ENCODE data around the gene GARNL3. TPM values are rescaled to one million over a fixed set of nuclear protein-coding genes. Genes with fewer than 3 reads are reported as not detected.
A peak's percentile ranks its signal among the peaks of the same experiment; 100 is the strongest.

The GARNL3 gene
- total RNA-seq, 2 experiments from 2014 or later = 1.6 to 2.0 TPM

DNA sequence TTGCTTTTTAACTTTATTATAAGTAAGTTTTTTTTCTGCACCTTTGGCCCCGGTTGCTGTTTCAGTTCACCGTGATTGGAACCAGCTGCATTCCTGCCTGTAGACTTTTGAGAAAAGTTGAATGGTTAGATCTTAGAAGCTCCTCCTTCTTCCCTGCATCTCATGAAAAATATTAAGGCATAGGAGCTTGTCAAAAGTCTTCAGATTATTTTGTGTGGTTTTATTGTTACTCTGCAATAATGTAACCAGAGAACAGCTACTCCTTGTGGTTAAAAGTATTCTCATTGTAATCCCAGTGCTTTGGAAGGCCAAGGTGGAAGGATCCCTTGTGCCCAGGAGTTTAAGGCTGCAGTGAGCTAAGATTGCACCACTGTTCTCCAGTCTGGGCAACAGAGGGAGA lies 129.1 kb downstream of the GARNL3 start:
- Mint-ChIP-seq H3K27me3 (peaks cover 70% of the 10 kb centered on the region), H3K36me3 (ENCODE audit: low read depth) (no peaks in the 10 kb centered on the region), H3K4me1 (peaks cover 29% of the 10 kb centered on the region), H3K4me3 (no peak overlapping the region), H3K9me3 (no peaks in the 10 kb centered on the region), H3K27ac (no peak overlapping the region)
- POLR2A ChIA-PET = no interaction called here
- no peak for DNase-seq
- CTCF ChIA-PET = interaction anchor here (1.1 to 1.5 kb wide), 2 partner anchors 24 to 31 kb away, joined by 3 to 4 read pairs; partner anchors contain the start of gene ZNF79

GRCh38 chr9:127395497-127396252 lies 131.1 kb downstream of the GARNL3 start:
- H3K27me3 Mint-ChIP-seq = peaks cover 71% of the 10 kb centered on the region

GRCh38 chr9:127396253-127396807 lies 131.8 kb downstream of the GARNL3 start:
- POLR2A ChIA-PET = no interaction called here
- Mint-ChIP-seq H3K4me3 (peak overlapping the region; percentile 56), H3K36me3 (ENCODE audit: low read depth) (no peaks in the 10 kb centered on the region), H3K9me3 (no peaks in the 10 kb centered on the region), H3K4me1 (peaks cover 14% of the 10 kb centered on the region), H3K27ac (no peak overlapping the region), H3K27me3 (peaks cover 71% of the 10 kb centered on the region)
- CTCF ChIA-PET = interaction anchor here (0.9 to 1.4 kb wide), 7 partner anchors 8 to 339 kb away, joined by 3 to 7 read pairs (median 4); partner anchors contain the start of genes TOR2A and ZNF79
- no peak for DNase-seq

More at GRCh38 chr9:127395497-127396252, 131.1 kb downstream of the GARNL3 start:
- no peaks in the 10 kb centered on the region for H3K36me3 Mint-ChIP-seq (ENCODE audit: low read depth)
- H3K9me3 Mint-ChIP-seq = no peaks in the 10 kb centered on the region
- ChIA-PET POLR2A (no interaction called here), CTCF (interaction anchor here (1.3 kb wide), 1 partner anchor 28 kb away, joined by 5 read pairs; the partner anchor contains the start of gene ZNF79)
- no peak for DNase-seq
- no peak overlapping the region for H3K27ac Mint-ChIP-seq
- peaks cover 14% of the 10 kb centered on the region for H3K4me1 Mint-ChIP-seq
- H3K4me3 Mint-ChIP-seq = peak overlapping the region; percentile 56

- CTCF ChIA-PET = interaction anchor here (0.7 to 1.4 kb wide), 8 partner anchors 9 to 338 kb away, joined by 3 to 7 read pairs (median 4); partner anchors contain the start of genes TOR2A and ZNF79
- Mint-ChIP-seq H3K27me3 (peaks cover 70% of the 10 kb centered on the region), H3K4me3 (peak within 1 kb of the TSS; percentile 68), H3K4me1 (peaks cover 14% of the 10 kb centered on the region), H3K36me3 (ENCODE audit: low read depth) (no peaks in the 10 kb centered on the region), H3K9me3 (no peaks in the 10 kb centered on the region), H3K27ac (no peak within 1 kb of the TSS)
- DNase-seq = peak; percentile 92
- POLR2A ChIA-PET = no interaction called here
These were observed 132.5 kb downstream of the GARNL3 start, which contains the start of gene SLC2A8 for GRCh38 chr9:127396808-127397645. TSS of gene SLC2A8 (plus strand) at chr9:127397169. CDS start at chr9:127397231, 62 bp downstream.

GRCh38 chr9:127397646-127398274 lies 133.2 kb downstream of the GARNL3 start:
- Mint-ChIP-seq H3K9me3 (no peaks in the 10 kb centered on the region), H3K36me3 (ENCODE audit: low read depth) (no peaks in the 10 kb centered on the region), H3K27me3 (peaks cover 65% of the 10 kb centered on the region), H3K4me3 (peak overlapping the region; percentile 68), H3K27ac (no peak overlapping the region), H3K4me1 (peaks cover 14% of the 10 kb centered on the region)
- DNase-seq = no peak
- ChIA-PET CTCF (interaction anchor here (0.6 to 1.5 kb wide), 8 partner anchors 9 to 173 kb away, joined by 3 to 7 read pairs (median 4); no protein-coding TSS in a partner anchor), POLR2A (no interaction called here)

GRCh38 chr9:127398275-127398647 lies 133.7 kb downstream of the GARNL3 start:
- H3K9me3 Mint-ChIP-seq = no peaks in the 10 kb centered on the region
- peaks cover 60% of the 10 kb centered on the region for H3K27me3 Mint-ChIP-seq
- POLR2A ChIA-PET = no interaction called here
- CTCF ChIA-PET = interaction anchor here (0.5 to 1.5 kb wide), 6 partner anchors 9 to 49 kb away, joined by 3 to 4 read pairs (median 3); no protein-coding TSS in a partner anchor
- peaks cover 14% of the 10 kb centered on the region for H3K4me1 Mint-ChIP-seq
- H3K4me3 Mint-ChIP-seq = peak overlapping the region; percentile 68
- H3K27ac Mint-ChIP-seq = peak overlapping the region; percentile 33
- no peaks in the 10 kb centered on the region for H3K36me3 Mint-ChIP-seq (ENCODE audit: low read depth)
- no peak for DNase-seq

GRCh38 chr9:127398715-127399400 lies 134.3 kb downstream of the GARNL3 start:
- Mint-ChIP-seq H3K27me3 (peaks cover 56% of the 10 kb centered on the region), H3K4me1 (peaks cover 14% of the 10 kb centered on the region), H3K36me3 (ENCODE audit: low read depth) (no peaks in the 10 kb centered on the region), H3K27ac (no peak overlapping the region), H3K9me3 (no peaks in the 10 kb centered on the region), H3K4me3 (peak overlapping the region; percentile 68)
- ChIA-PET CTCF (interaction anchor here (0.5 to 1.5 kb wide), 5 partner anchors 8 to 48 kb away, joined by 3 to 4 read pairs (median 3); no protein-coding TSS in a partner anchor), POLR2A (no interaction called here)
- DNase-seq = no peak

DNA sequence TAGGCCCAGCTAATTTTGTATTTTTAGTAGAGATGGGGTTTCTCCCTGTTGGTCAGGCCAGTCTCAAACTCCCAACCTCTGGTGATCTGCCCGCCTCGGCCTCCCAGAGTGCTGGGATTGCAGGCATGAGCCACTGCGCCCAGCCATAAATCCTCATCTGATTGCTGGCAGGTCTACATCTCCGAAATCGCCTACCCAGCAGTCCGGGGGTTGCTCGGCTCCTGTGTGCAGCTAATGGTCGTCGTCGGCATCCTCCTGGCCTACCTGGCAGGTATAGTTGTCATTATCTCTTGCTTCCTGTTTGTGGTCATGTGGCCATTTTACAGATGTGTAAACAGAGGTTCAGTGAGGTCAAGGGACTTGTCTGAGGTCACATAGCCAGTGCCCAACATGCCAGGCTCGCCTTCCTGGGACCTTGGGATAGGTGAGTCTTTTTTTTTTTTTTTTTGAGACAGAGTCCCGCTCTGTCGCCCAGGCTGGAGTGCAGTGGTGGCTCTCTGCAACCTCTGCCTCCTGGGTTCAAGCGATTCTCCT lies 135.2 kb downstream of the GARNL3 start:
- peaks cover 47% of the 10 kb centered on the region for H3K27me3 Mint-ChIP-seq
- no peak overlapping the region for H3K4me3 Mint-ChIP-seq
- POLR2A ChIA-PET = no interaction called here

DNA sequence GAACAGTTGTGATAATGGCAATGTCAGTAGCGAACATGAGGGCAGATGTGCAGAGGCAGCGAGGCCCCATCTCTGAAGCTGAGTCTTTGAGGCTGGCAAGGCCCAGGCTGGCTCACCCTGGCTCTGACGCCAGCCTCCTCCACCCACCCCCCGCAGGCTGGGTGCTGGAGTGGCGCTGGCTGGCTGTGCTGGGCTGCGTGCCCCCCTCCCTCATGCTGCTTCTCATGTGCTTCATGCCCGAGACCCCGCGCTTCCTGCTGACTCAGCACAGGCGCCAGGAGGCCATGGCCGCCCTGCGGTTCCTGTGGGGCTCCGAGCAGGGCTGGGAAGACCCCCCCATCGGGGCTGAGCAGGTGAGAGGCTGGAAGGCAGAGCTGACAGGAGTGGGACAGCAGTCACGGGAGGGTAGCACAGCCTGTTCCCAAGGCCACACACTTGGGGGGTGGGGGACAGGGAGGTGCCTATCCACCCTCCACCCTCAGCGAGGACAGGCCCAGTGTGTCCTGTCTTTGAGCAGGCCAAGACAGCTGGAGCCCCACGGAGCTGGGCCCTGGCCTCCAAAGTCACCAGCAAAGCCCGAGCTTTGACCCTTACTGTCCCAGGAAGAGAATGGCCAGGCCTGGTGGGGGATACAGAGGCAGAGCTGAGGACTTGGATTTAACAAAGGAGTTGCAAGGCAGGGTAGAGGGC lies 138.0 kb downstream of the GARNL3 start:
- H3K36me3 Mint-ChIP-seq (ENCODE audit: low read depth) = no peaks in the 10 kb centered on the region
- peaks cover 32% of the 10 kb centered on the region for H3K27me3 Mint-ChIP-seq
- DNase-seq = no peak
- H3K4me1 Mint-ChIP-seq = peaks cover 6% of the 10 kb centered on the region
- POLR2A ChIA-PET = no interaction called here
- H3K27ac Mint-ChIP-seq = no peak overlapping the region
- CTCF ChIA-PET = no interaction called here
- no peak overlapping the region for H3K4me3 Mint-ChIP-seq
- no peaks in the 10 kb centered on the region for H3K9me3 Mint-ChIP-seq

More for the DNA sequence above, 135.2 kb downstream of the GARNL3 start:
- H3K36me3 Mint-ChIP-seq (ENCODE audit: low read depth) = no peaks in the 10 kb centered on the region
- no peak for DNase-seq
- H3K9me3 Mint-ChIP-seq = no peaks in the 10 kb centered on the region
- H3K4me1 Mint-ChIP-seq = peaks cover 14% of the 10 kb centered on the region
- no peak overlapping the region for H3K27ac Mint-ChIP-seq
- CTCF ChIA-PET = interaction anchor here (1.0 to 1.2 kb wide), 2 partner anchors 8 to 10 kb away, joined by 3 read pairs; no protein-coding TSS in a partner anchor

GRCh38 chr9:127403507-127404192 lies 139.1 kb downstream of the GARNL3 start:
- H3K27me3 Mint-ChIP-seq = peaks cover 27% of the 10 kb centered on the region
- no peak overlapping the region for H3K4me3 Mint-ChIP-seq
- ChIA-PET POLR2A (no interaction called here), CTCF (no interaction called here)
- no peaks in the 10 kb centered on the region for H3K36me3 Mint-ChIP-seq (ENCODE audit: low read depth)
- H3K4me1 Mint-ChIP-seq = no peaks in the 10 kb centered on the region
- no peak for DNase-seq
- H3K27ac Mint-ChIP-seq = no peak overlapping the region
- no peaks in the 10 kb centered on the region for H3K9me3 Mint-ChIP-seq

- H3K27me3 Mint-ChIP-seq = peaks cover 20% of the 10 kb centered on the region
- no peaks in the 10 kb centered on the region for H3K36me3 Mint-ChIP-seq (ENCODE audit: low read depth)
- no peak for DNase-seq
- no peaks in the 10 kb centered on the region for H3K9me3 Mint-ChIP-seq
- H3K27ac Mint-ChIP-seq = no peak overlapping the region
- POLR2A ChIA-PET = no interaction called here
- no peak overlapping the region for H3K4me3 Mint-ChIP-seq
- CTCF ChIA-PET = no interaction called here
- H3K4me1 Mint-ChIP-seq = no peaks in the 10 kb centered on the region
These were observed 140.1 kb downstream of the GARNL3 start for GRCh38 chr9:127404631-127405030.

Measured in activated CD4-positive, alpha-beta T cell treated with anti-CD3 and anti-CD28 coated beads, Interleukin-2, amount 10 ng/mL, durations not matched to agents 7 days and 5 days (primary cell).